ENCODE results near the gene MARCHF6. TPM values are rescaled to one million over a fixed set of nuclear protein-coding genes. Genes with fewer than 3 reads are reported as not detected.

The MARCHF6 gene
- total and polyA plus RNA-seq, 10 donors, result 62.0 to 168 (median 112) TPM

DNA sequence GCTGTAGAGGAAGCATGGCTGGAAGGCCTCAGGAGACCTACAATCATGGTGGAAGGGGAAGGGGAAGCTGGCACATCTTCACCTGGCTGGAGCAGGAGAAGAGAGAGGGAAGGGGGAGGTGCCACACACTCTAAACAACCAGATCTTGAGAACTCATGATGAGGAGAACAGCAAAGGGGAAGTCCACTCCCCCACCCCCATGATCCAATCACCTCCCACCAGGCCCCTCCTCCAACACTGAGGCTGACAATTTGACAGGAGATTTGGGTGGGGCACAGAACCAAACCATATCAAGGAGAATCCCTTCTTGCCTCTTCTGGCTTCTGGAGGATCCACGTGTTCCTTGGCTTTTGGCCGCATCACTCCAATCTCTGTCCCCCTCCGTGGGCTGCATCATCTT is 32.7 kb upstream of the MARCHF6 start:
- TF ChIP-seq POLR2A (IDR thresholded peaks at IDR 0.05) (no peak), POLR2AphosphoS5 (IDR thresholded peaks at IDR 0.05) (no peak)
- TF ChIP-seq, protein P1, sequence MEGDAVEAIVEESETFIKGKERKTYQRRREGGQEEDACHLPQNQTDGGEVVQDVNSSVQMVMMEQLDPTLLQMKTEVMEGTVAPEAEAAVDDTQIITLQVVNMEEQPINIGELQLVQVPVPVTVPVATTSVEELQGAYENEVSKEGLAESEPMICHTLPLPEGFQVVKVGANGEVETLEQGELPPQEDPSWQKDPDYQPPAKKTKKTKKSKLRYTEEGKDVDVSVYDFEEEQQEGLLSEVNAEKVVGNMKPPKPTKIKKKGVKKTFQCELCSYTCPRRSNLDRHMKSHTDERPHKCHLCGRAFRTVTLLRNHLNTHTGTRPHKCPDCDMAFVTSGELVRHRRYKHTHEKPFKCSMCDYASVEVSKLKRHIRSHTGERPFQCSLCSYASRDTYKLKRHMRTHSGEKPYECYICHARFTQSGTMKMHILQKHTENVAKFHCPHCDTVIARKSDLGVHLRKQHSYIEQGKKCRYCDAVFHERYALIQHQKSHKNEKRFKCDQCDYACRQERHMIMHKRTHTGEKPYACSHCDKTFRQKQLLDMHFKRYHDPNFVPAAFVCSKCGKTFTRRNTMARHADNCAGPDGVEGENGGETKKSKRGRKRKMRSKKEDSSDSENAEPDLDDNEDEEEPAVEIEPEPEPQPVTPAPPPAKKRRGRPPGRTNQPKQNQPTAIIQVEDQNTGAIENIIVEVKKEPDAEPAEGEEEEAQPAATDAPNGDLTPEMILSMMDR (IDR thresholded peaks at IDR 0.05 in 8 of 11, conservative IDR thresholded peaks at IDR 0.05 in 3 of 11), result no peak
- Histone ChIP-seq H3K4me3 (no peak overlapping the region), H3K27ac (no peak overlapping the region), H3K27me3 (replicated peaks in 1 of 7) (no peaks in the 10 kb centered on the region), H3K4me1 (no peaks in the 10 kb centered on the region), H3K9me3 (no peaks in the 10 kb centered on the region), H3K36me3 (no peaks in the 10 kb centered on the region)
- 63 to 76% (median 67%) methylated on average over 3 of the region's 3 CpGs for WGBS, 5 donors
- intact Hi-C loops (cut with DNase I; ENCODE audit: low total_unique reads), result no loop called here
- DNase-seq, result no peak

DNA sequence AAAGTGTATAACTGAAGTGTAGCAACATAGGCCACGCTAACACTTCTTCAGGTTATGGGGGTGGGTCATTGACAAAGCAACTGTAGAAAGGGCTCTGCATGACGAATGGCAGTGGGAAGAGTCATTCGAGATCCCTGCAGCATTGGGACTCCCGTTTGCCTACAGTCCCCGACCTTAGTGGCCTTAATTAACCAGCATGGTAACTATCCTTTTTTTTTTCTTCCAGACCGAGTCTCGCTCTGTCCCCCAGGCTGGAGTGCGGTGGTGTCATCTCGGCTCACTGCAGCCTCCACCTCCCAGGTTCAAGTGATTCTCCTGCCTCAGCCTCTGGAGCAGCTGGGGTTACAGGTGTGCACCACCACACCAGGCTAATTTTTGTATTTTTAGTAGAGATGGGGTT is 31.6 kb upstream of the MARCHF6 start:
- H3K27ac ChIP-seq, result no peak overlapping the region
- 78 to 89% (median 81%) methylated on average over 9 of the region's 9 CpGs for WGBS, 5 donors

DNA sequence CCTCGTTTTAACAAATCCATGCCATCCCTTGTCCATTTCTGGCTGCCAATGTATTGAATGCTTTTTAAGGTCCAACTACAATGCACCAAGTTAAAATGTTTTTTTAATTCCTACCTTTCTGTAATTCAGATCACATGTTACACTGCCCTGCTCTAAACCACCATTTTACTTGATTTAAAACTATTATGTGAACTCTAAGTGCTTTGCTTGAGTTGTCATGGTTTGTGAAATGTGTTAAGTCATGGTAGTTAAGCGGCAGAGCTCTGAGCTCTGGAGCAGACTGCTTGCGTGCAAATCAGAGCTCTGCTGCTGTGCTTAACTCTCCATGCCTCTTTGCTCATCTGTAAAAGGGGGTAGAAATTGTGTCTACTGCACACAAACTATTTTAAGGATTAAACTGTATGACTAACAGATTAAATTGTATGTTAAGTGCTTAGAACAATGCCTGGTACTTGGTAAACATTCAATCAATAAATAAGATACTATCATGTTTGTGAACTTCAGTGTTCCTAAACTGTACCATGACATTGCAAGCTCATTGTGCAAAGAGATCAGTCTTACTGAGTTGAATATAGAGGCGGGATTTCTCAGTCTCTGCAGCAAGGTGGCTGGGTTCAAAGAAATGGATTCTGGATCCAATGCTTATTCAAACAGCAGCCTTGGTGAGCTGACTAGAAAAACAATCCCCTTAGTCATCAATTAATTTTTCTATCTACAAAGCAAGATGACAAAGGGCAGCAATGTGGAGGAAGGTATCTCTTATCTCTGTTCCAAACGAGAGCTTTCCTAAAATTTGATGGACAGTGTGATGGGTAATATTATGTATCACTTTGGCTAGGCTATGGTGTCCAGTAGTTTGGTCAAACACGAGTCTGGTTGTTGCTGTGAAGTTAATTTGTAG is 29.7 kb upstream of the MARCHF6 start:
- no peak overlapping the region for H3K27ac ChIP-seq
- intact Hi-C loops (cut with DNase I; ENCODE audit: low total_unique reads), result no loop called here
- H3K9me3 ChIP-seq, result no peaks in the 10 kb centered on the region
- no peaks in the 10 kb centered on the region for H3K27me3 ChIP-seq (replicated peaks in 1 of 7)
- no peak for DNase-seq
- TF ChIP-seq, protein P1 (IDR thresholded peaks at IDR 0.05 in 8 of 11, conservative IDR thresholded peaks at IDR 0.05 in 3 of 11), result no peak
- TF ChIP-seq POLR2A (IDR thresholded peaks at IDR 0.05) (no peak), POLR2AphosphoS5 (IDR thresholded peaks at IDR 0.05) (no peak)
- 67 to 85% (median 70%) methylated on average over 6 of the region's 6 CpGs for WGBS, 5 donors
- no peak overlapping the region for H3K4me3 ChIP-seq
- H3K4me1 ChIP-seq, result no peaks in the 10 kb centered on the region
- H3K36me3 ChIP-seq, result no peaks in the 10 kb centered on the region

More for the DNA sequence above, 31.6 kb upstream of the MARCHF6 start:
- TF ChIP-seq POLR2AphosphoS5 (IDR thresholded peaks at IDR 0.05) (no peak), POLR2A (IDR thresholded peaks at IDR 0.05) (no peak)
- TF ChIP-seq, protein P1 (IDR thresholded peaks at IDR 0.05 in 8 of 11, conservative IDR thresholded peaks at IDR 0.05 in 3 of 11), result no peak
- intact Hi-C loops (cut with DNase I; ENCODE audit: low total_unique reads), result no loop called here
- H3K4me3 ChIP-seq, result no peak overlapping the region
- no peaks in the 10 kb centered on the region for H3K27me3 ChIP-seq (replicated peaks in 1 of 7)
- H3K4me1 ChIP-seq, result no peaks in the 10 kb centered on the region
- H3K9me3 ChIP-seq, result no peaks in the 10 kb centered on the region
- H3K36me3 ChIP-seq, result no peaks in the 10 kb centered on the region
- no peak for DNase-seq

DNA sequence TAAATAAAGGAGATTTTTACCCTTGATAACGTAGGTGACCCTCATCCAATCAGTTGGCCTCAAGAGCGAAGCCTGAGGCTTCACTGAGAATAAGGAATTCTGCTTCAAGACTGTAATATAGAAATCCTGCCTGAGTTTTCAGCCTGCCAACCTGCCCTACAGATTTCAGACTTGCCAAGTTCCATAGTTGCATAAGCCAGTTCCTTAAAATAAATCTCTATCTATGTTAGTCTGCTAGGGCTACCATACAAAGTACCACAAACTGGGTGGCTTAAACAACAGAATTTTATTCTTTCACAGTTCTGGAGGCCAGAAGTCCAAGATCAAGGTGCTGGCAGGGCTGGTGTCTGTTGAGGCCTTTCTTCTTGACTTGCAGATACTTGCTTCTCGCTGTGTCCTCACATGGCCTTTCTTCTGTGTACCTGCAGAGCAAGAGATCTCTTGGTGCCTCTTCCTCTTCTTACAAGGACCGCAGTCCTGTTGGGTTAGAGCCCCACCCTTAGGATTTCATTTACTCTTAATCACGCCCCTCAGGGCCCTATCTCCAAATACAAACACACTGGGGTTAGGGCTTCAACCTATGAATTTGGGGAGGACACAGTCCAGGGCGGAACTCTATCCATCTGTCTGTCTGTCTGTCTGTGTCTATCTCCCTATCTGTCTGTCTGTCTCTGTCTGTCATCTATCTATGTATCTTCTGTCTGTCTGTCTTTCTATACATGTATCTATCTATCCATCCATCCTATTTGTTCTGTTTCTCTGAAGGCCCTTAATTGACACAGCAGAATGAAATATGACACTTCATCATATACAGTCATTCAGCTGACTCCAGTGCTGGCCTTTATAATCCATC is 28.8 kb upstream of the MARCHF6 start:
- no peak for DNase-seq
- Histone ChIP-seq H3K9me3 (no peaks in the 10 kb centered on the region), H3K27ac (no peak overlapping the region), H3K4me1 (no peaks in the 10 kb centered on the region), H3K36me3 (no peaks in the 10 kb centered on the region), H3K4me3 (no peak overlapping the region), H3K27me3 (replicated peaks in 1 of 7) (no peaks in the 10 kb centered on the region)
- TF ChIP-seq, protein P1 (IDR thresholded peaks at IDR 0.05 in 8 of 11, conservative IDR thresholded peaks at IDR 0.05 in 3 of 11), result no peak
- TF ChIP-seq POLR2A (IDR thresholded peaks at IDR 0.05) (no peak), POLR2AphosphoS5 (IDR thresholded peaks at IDR 0.05) (no peak)
- 80 to 86% (median 84%) methylated on average over 6 of the region's 6 CpGs for WGBS, 5 donors
- intact Hi-C loops (cut with DNase I; ENCODE audit: low total_unique reads), result no loop called here
